Right lobe of liver (tissue), 6 donors: ENCODE data around the gene MTCH2. TPM values are rescaled to one million over a fixed set of nuclear protein-coding genes. Genes with fewer than 3 reads are reported as not detected.

Source experiments
- ATAC-seq, 4 donors: fragments of 200-7000 bp; cut with Tn5 transposase; one replicate each; pipeline ENCODE4 v1.9.1; 2020; ENCODE audit warnings: mild to moderate bottlenecking in 4 of 4, moderate library complexity in 4 of 4
- DNase-seq, 3 donors: peaks; one replicate each; pipeline ENCODE4 v3.0.0-alpha.2; 2020
- H3K27ac ChIP-seq, 3 donors: fragments of 200-600 bp; one replicate each; pipeline ENCODE4 v1.8.0; 2022
- H3K27me3 ChIP-seq, 2 donors: fragments of 200-600 bp; one replicate each; pipeline ENCODE4 v1.8.0; 2022
- H3K36me3 ChIP-seq, 4 donors: fragments of 200-600 bp; sonication (generic) in 1 of 4; one replicate each; pipeline versions ENCODE4 v1.5.1 to v1.8.0; 2017 to 2022; ENCODE audit warnings: control low read depth in 1 of 4
- H3K4me1 ChIP-seq, 4 donors: fragments of 200-600 bp; sonication (generic) in 1 of 4; one replicate each; pipeline versions ENCODE4 v1.5.1 to v1.8.0; 2017 to 2022; ENCODE audit warnings: control low read depth in 1 of 4
- H3K4me3 ChIP-seq, 3 donors: fragments of 200-600 bp; one replicate each; pipeline ENCODE4 v1.8.0; 2022
- H3K9me3 ChIP-seq, 4 donors: fragments of 200-600 bp; sonication (generic) in 1 of 4; one replicate each; pipeline versions ENCODE4 v1.5.1 to v1.8.0; 2017 to 2022; ENCODE audit warnings: control low read depth in 1 of 4
- CTCF ChIP-seq, 4 donors: fragments of 200-600 bp in 3 of 4; fragments of 450-650 bp in 1 of 4; IDR thresholded peaks; one replicate each; pipeline versions ENCODE4 v1.5.1 to v1.8.0; 2016 to 2022; ENCODE audit warnings: antibody characterized with exemption in 4 of 4, mild to moderate bottlenecking in 2 of 4
- POLR2A ChIP-seq: fragments of 450-650 bp; IDR thresholded peaks from one replicate; pipeline ENCODE4 v1.6.1; 2017; ENCODE audit warnings: antibody characterized with exemption, mild to moderate bottlenecking
- WGBS: methylation state at CpG from one replicate; pipeline ENCODE4 v1.1.6; 2018; ENCODE audit warnings: low coverage, low lambda C conversion rate; ENCODE audit not compliant: insufficient coverage; ENCODE audit errors: missing lambda C conversion rate; 5-methylcytosine and 5-hydroxymethylcytosine counted together
- intact Hi-C, 2 donors: fragments of 100-400 bp; cut with DNase I; formaldehyde crosslinking; loops; one replicate each; pipeline versions ENCODE4 v1.11.2 to v1.14.1; 2022
- total RNA-seq, 6 experiments: library from RNA; depleted of rRNA in 2 of 6; stranded (reverse); fragments of >200 nt in 2 of 6; fragmentation: NEBNext Ultra II Directional in 3 of 6; extraction: Animal tissue kit (Norgen Biotek cat#: 25700) in 3 of 6; gene quantifications; one replicate each; pipeline versions ENCODE4 v1.1.0 to v1.2.4, GENCODE V29; 2016 to 2023
- donor health status: DM: no; HTN: yes; CAD: no.
- donor health status: DM: no; HTN: no; CAD: no.
- donor health status: DM: no; HTN: no; CAD: no.
- donor health status: DM: no; HTN: yes; CAD: no.
- donor health status: DM: no; HTN: yes; CAD: no.

The MTCH2 gene
- total RNA-seq, 6 experiments from 2014 or later: 123 to 179 (median 135) TPM

GRCh38 chr11:47593492-47593933 lies 48.8 kb downstream of the MTCH2 start:
- no peak overlapping the region for H3K27ac ChIP-seq
- no peak for ATAC-seq
- peaks cover 0 to 3% (median 0%) of the 10 kb centered on the region in 4 donors for H3K4me1 ChIP-seq
- TF ChIP-seq CTCF (IDR thresholded peaks at IDR 0.05): no peak
- TF ChIP-seq POLR2A: no peak
- H3K9me3 ChIP-seq: no peaks in the 10 kb centered on the region
- peaks cover 0 to 9% of the 10 kb centered on the region in 2 donors for H3K27me3 ChIP-seq
- WGBS: 38% methylated on average over 4 of the region's 6 CpGs
- H3K4me3 ChIP-seq: no peak overlapping the region
- no peaks in the 10 kb centered on the region for H3K36me3 ChIP-seq
- intact Hi-C loops: no loop called here
- DNase-seq: no peak

- no peak for TF ChIP-seq CTCF (IDR thresholded peaks at IDR 0.05)
- no peak for TF ChIP-seq POLR2A
- no peak for ATAC-seq
- no peak for DNase-seq
- no peaks in the 10 kb centered on the region for H3K36me3 ChIP-seq
- peaks cover 0 to 3% (median 0%) of the 10 kb centered on the region in 4 donors for H3K4me1 ChIP-seq
- WGBS: 65% methylated on average over 2 of the region's 2 CpGs
- intact Hi-C loops: no loop called here
- no peak overlapping the region for H3K4me3 ChIP-seq
- H3K9me3 ChIP-seq: no peaks in the 10 kb centered on the region
- H3K27ac ChIP-seq: no peak overlapping the region
- peaks cover 0 to 9% of the 10 kb centered on the region in 2 donors for H3K27me3 ChIP-seq
These were observed 49.4 kb downstream of the MTCH2 start for GRCh38 chr11:47592970-47593369.

- H3K4me1 ChIP-seq: peaks cover 0 to 3% (median 0%) of the 10 kb centered on the region in 4 donors
- H3K27me3 ChIP-seq: peaks cover 0 to 9% of the 10 kb centered on the region in 2 donors
- no peak overlapping the region for H3K27ac ChIP-seq
- TF ChIP-seq POLR2A (no peak), CTCF (IDR thresholded peaks at IDR 0.05) (no peak)
- WGBS: 40% methylated on average over 4 of the region's 4 CpGs
- intact Hi-C loops: no loop called here
- no peaks in the 10 kb centered on the region for H3K36me3 ChIP-seq
- no peak for ATAC-seq
- DNase-seq: no peak
- H3K9me3 ChIP-seq: no peaks in the 10 kb centered on the region
- H3K4me3 ChIP-seq: no peak overlapping the region
These were observed 50.1 kb downstream of the MTCH2 start for GRCh38 chr11:47592251-47592650.

- no peak for TF ChIP-seq POLR2A
- TF ChIP-seq CTCF (IDR thresholded peaks at IDR 0.05): no peak
- ATAC-seq: no peak
These were observed 50.6 kb downstream of the MTCH2 start for GRCh38 chr11:47591764-47592163.

More at GRCh38 chr11:47591764-47592163, 50.6 kb downstream of the MTCH2 start:
- Histone ChIP-seq H3K4me1 (peaks cover 0 to 3% (median 0%) of the 10 kb centered on the region in 4 donors), H3K4me3 (no peak overlapping the region), H3K36me3 (no peaks in the 10 kb centered on the region), H3K27me3 (peaks cover 0 to 9% of the 10 kb centered on the region in 2 donors), H3K27ac (no peak overlapping the region), H3K9me3 (no peaks in the 10 kb centered on the region)
- WGBS: 27% methylated on average over 6 of the region's 7 CpGs
- no peak for DNase-seq
- intact Hi-C loops: no loop called here
